GM20000 (cell line): ENCODE results near the gene C10orf53.

Experiments used
- DNase-seq: peaks from one replicate; pipeline ENCODE4 v3.0.0; 2012; ENCODE audit warnings: low spot score
- CTCF ChIP-seq: IDR thresholded peaks from 2 replicates; pipeline ENCODE4 v1.5.1; 2012; ENCODE audit warnings: mild to moderate bottlenecking, control low read depth; ENCODE audit errors: extremely low read depth, missing control alignments

Gene C10orf53

GRCh38 chr10:49662169-49662830, 17.2 kb upstream of the C10orf53 start:
- TF ChIP-seq CTCF: no peak

GRCh38 chr10:49663596-49663995, 15.9 kb upstream of the C10orf53 start:
- TF ChIP-seq CTCF: no peak
- DNase-seq: no peak

More at GRCh38 chr10:49662169-49662830, 17.2 kb upstream of the C10orf53 start:
- DNase-seq: no peak

GRCh38 chr10:49664006-49664841, 15.2 kb upstream of the C10orf53 start:
- DNase-seq: no peak

GRCh38 chr10:49664842-49665355, 14.6 kb upstream of the C10orf53 start:
- TF ChIP-seq CTCF: no peak
- no peak for DNase-seq

More at GRCh38 chr10:49664006-49664841, 15.2 kb upstream of the C10orf53 start:
- no peak for TF ChIP-seq CTCF

- TF ChIP-seq CTCF: no peak
- no peak for DNase-seq
Observed at GRCh38 chr10:49666054-49666615, 13.3 kb upstream of the C10orf53 start.

GRCh38 chr10:49666685-49667084, 12.8 kb upstream of the C10orf53 start:
- no peak for TF ChIP-seq CTCF
- no peak for DNase-seq

GRCh38 chr10:49667991-49668390, 11.5 kb upstream of the C10orf53 start:
- TF ChIP-seq CTCF: no peak
- DNase-seq: no peak
